GM13976 (cell line): ENCODE measurements around the gene CASP4.
"Not testable (repeated sequence)": the region's sequence is repeated elsewhere in the genome, so short reads cannot be mapped to it uniquely, and the experiment has no call there.

ENCODE experiments used
- DNase-seq: peaks from one replicate; pipeline ENCODE4 v3.0.0; 2012; ENCODE audit warnings: low spot score
- CTCF ChIP-seq: IDR thresholded peaks from 2 replicates; pipeline ENCODE4 v1.5.1; 2012; ENCODE audit warnings: borderline replicate concordance, mild to moderate bottlenecking; ENCODE audit not compliant: insufficient read depth; ENCODE audit errors: extremely low read depth, missing control alignments, control extremely low read depth
- in situ Hi-C: fragments of 300-500 bp; cut with MboI; formaldehyde crosslinking; loops from one replicate; pipeline ENCODE4 v1.12.0; 2022; ENCODE audit warnings: low sequenced_read_pairs, mixed read lengths, inconsistent platforms; ENCODE audit not compliant: unreplicated experiment

Gene CASP4

GRCh38 chr11:104973616-104974015, 5.2 kb upstream of the CASP4 start:
- no peak for DNase-seq
- in situ Hi-C loops: no loop called here
- TF ChIP-seq CTCF: no peak

- DNase-seq, in situ Hi-C loops: not testable (repeated sequence)
Observed at GRCh38 chr11:104972924-104973323, 4.5 kb upstream of the CASP4 start.

GRCh38 chr11:104970756-104971155, 2.4 kb upstream of the CASP4 start:
- in situ Hi-C loops: no loop called here

GRCh38 chr11:104968856-104969776, 742 bp upstream of the CASP4 start:
- TF ChIP-seq CTCF: no peak
- DNase-seq: no peak
- in situ Hi-C loops: no loop called here

More at GRCh38 chr11:104970756-104971155, 2.4 kb upstream of the CASP4 start:
- TF ChIP-seq CTCF: no peak
- no peak for DNase-seq

GRCh38 chr11:104967534-104968354, 630 bp downstream of the CASP4 start:
- no peak for DNase-seq
- in situ Hi-C loops: no loop called here
- no peak for TF ChIP-seq CTCF

- DNase-seq: no peak
- in situ Hi-C loops: no loop called here
- no peak for TF ChIP-seq CTCF
Observed at GRCh38 chr11:104965735-104966134, 2.6 kb downstream of the CASP4 start.

- no peak for DNase-seq
- TF ChIP-seq CTCF: no peak
- in situ Hi-C loops: no loop called here
Observed at GRCh38 chr11:104964247-104964646, 4.1 kb downstream of the CASP4 start.
